ENCODE measurements around the gene ZIK1.
A peak's percentile ranks its signal among the peaks of the same experiment; 100 is the strongest.

The ZIK1 gene

GRCh38 chr19:57606931-57607330 lies 23.0 kb downstream of the ZIK1 start:
- no peak for DNase-seq (ENCODE audit: low read depth in 2 of 3, low spot score in 1 of 3)

- no peak for DNase-seq (ENCODE audit: low read depth in 2 of 3, low spot score in 1 of 3)
These were observed 27.2 kb downstream of the ZIK1 start for GRCh38 chr19:57611113-57611512.

GRCh38 chr19:57613941-57614743 lies 30.2 kb downstream of the ZIK1 start, which contains the start of gene ZNF134:
TSS of gene ZNF134 (plus strand) at chr19:57614242. CDS start at chr19:57619469, 5,227 bp downstream.
- DNase-seq (ENCODE audit: low read depth in 2 of 3, low spot score in 1 of 3), result peak; percentile 72 to 85 (median 77)

GRCh38 chr19:57615346-57615745 lies 31.4 kb downstream of the ZIK1 start:
- no peak for DNase-seq (ENCODE audit: low read depth in 2 of 3, low spot score in 1 of 3)

GRCh38 chr19:57620673-57621348 lies 36.9 kb downstream of the ZIK1 start:
- no peak for DNase-seq (ENCODE audit: low read depth in 2 of 3, low spot score in 1 of 3)

GRCh38 chr19:57623091-57623490 lies 39.1 kb downstream of the ZIK1 start:
- no peak for DNase-seq (ENCODE audit: low read depth in 2 of 3, low spot score in 1 of 3)

- peak; percentile 72 to 79 (median 76) for DNase-seq (ENCODE audit: low read depth in 2 of 3, low spot score in 1 of 3)
These were observed 49.3 kb downstream of the ZIK1 start, which contains the start of gene ZNF211 for GRCh38 chr19:57632987-57633831. TSS of gene ZNF211 (plus strand) at chr19:57633168. CDS start at chr19:57633347, 179 bp downstream.

GRCh38 chr19:57633832-57634131 lies 49.8 kb downstream of the ZIK1 start:
- DNase-seq (ENCODE audit: low read depth in 2 of 3, low spot score in 1 of 3), result no peak

GRCh38 chr19:57637379-57637778 lies 53.4 kb downstream of the ZIK1 start:
- DNase-seq (ENCODE audit: low read depth in 2 of 3, low spot score in 1 of 3), result no peak

- no peak for DNase-seq (ENCODE audit: low read depth in 2 of 3, low spot score in 1 of 3)
These were observed 57.8 kb downstream of the ZIK1 start for GRCh38 chr19:57641715-57642234.

GRCh38 chr19:57642396-57643046 lies 58.6 kb downstream of the ZIK1 start:
- no peak for DNase-seq (ENCODE audit: low read depth in 2 of 3, low spot score in 1 of 3)
